Cardiac muscle cell (in vitro differentiated cells and primary cell): ENCODE measurements around the gene ENO2. TPM values are rescaled to one million over a fixed set of nuclear protein-coding genes. Genes with fewer than 3 reads are reported as not detected.

Experiments used
- DNase-seq, 2 donors: peaks; one replicate each; pipeline versions ENCODE4 v3.0.0 to v3.0.0-alpha.2; 2010 to 2017; ENCODE audit warnings: low read depth in 1 of 2, low spot score in 1 of 2
- H3K27ac ChIP-seq: fragments of 200-600 bp; sonication (generic); 2 replicates; pipeline ENCODE4 v1.5.1; 2016
- H3K27me3 ChIP-seq: fragments of 200-600 bp; sonication (generic); 2 replicates; pipeline ENCODE4 v1.6.0; 2016; ENCODE audit warnings: control low read depth
- H3K36me3 ChIP-seq: fragments of 200-600 bp; sonication (generic); 2 replicates; pipeline ENCODE4 v1.5.1; 2016; ENCODE audit warnings: control low read depth
- H3K4me1 ChIP-seq: fragments of 200-600 bp; sonication (generic); 2 replicates; pipeline ENCODE4 v1.8.1; 2017; ENCODE audit warnings: low read depth, mild to moderate bottlenecking, mixed run types
- H3K4me3 ChIP-seq: fragments of 200-600 bp; sonication (generic); 2 replicates; pipeline ENCODE4 v1.5.1; 2016; ENCODE audit warnings: mild to moderate bottlenecking
- H3K9me3 ChIP-seq: fragments of 200-600 bp; sonication (generic); 2 replicates; pipeline ENCODE4 v1.5.1; 2017; ENCODE audit warnings: low read depth, mild to moderate bottlenecking, control low read depth
- polyA plus RNA-seq: library from polyadenylated mRNA; unstranded; fragments of >200 nt; fragmentation: Nextera tagmentation; extraction: Ambion mirVana; gene quantifications from 2 replicates; pipeline ENCODE4 v1.2.1, GENCODE V29; 2016
- total RNA-seq: library from RNA; depleted of rRNA; stranded (reverse); fragments of >200 nt; gene quantifications from 2 replicates; pipeline ENCODE4 v1.2.3, GENCODE V29; 2016
- TF ChIP-seq, protein P1 (sequence below): IDR thresholded peaks from 2 replicates; pipeline ENCODE4 v1.5.1; 2012; ENCODE audit warnings: low read depth, mild to moderate bottlenecking, low read length

Gene ENO2
- total and polyA plus RNA-seq, 2 experiments from 2014 or later = 87.7 to 133 TPM

DNA sequence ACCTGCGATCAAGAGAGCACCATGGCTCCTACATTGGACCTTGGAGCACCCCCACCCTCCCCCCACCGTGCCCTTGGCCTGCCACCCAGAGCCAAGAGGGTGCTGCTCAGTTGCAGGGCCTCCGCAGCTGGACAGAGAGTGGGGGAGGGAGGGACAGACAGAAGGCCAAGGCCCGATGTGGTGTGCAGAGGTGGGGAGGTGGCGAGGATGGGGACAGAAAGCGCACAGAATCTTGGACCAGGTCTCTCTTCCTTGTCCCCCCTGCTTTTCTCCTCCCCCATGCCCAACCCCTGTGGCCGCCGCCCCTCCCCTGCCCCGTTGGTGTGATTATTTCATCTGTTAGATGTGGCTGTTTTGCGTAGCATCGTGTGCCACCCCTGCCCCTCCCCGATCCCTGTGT lies 27.4 kb downstream of the ENO2 start:
- DNase-seq = no peak
- no peak overlapping the region for H3K27ac ChIP-seq
- H3K27me3 ChIP-seq = no peaks in the 10 kb centered on the region
- H3K4me3 ChIP-seq = no peak overlapping the region
- peaks cover 8% of the 10 kb centered on the region for H3K4me1 ChIP-seq
- no peaks in the 10 kb centered on the region for H3K9me3 ChIP-seq
- H3K36me3 ChIP-seq = no peaks in the 10 kb centered on the region
- TF ChIP-seq, protein P1, sequence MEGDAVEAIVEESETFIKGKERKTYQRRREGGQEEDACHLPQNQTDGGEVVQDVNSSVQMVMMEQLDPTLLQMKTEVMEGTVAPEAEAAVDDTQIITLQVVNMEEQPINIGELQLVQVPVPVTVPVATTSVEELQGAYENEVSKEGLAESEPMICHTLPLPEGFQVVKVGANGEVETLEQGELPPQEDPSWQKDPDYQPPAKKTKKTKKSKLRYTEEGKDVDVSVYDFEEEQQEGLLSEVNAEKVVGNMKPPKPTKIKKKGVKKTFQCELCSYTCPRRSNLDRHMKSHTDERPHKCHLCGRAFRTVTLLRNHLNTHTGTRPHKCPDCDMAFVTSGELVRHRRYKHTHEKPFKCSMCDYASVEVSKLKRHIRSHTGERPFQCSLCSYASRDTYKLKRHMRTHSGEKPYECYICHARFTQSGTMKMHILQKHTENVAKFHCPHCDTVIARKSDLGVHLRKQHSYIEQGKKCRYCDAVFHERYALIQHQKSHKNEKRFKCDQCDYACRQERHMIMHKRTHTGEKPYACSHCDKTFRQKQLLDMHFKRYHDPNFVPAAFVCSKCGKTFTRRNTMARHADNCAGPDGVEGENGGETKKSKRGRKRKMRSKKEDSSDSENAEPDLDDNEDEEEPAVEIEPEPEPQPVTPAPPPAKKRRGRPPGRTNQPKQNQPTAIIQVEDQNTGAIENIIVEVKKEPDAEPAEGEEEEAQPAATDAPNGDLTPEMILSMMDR = no peak

DNA sequence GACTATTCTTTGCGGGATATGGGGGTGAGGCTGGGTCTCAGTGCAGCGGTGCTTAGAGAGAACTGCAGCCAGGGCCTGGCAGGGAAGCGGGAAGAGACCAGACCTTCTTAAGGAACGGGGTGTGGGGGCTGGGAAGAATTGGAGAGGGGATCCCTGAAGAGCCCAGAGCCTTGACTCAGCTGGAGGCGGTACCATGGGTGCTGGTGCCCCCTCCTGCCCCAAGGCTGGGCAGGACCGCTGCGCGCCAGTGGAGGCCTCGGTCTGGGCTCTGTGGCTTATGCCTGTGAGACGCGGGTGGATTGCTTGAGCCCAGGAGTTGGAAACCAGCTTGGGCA lies 27.9 kb downstream of the ENO2 start:
- peak in 1 of 2 donors; percentile 7 for DNase-seq
- Histone ChIP-seq H3K27me3 (no peaks in the 10 kb centered on the region), H3K36me3 (no peaks in the 10 kb centered on the region), H3K27ac (peak overlapping the region; percentile 98), H3K4me1 (peaks cover 8% of the 10 kb centered on the region), H3K4me3 (no peak overlapping the region), H3K9me3 (no peaks in the 10 kb centered on the region)
- TF ChIP-seq, protein P1 = no peak

DNA sequence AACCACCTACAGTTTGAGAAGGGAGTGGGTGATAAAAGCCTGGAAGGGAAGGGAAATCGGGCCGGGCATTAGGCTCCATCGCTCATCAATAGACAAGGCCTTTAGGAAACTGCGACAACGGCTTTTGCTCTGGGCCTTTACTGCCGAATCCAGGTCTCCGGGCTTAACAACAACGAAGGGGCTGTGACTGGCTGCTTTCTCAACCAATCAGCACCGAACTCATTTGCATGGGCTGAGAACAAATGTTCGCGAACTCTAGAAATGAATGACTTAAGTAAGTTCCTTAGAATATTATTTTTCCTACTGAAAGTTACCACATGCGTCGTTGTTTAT lies 29.0 kb downstream of the ENO2 start:
- TF ChIP-seq, protein P1 = no peak
- Histone ChIP-seq H3K9me3 (no peaks in the 10 kb centered on the region), H3K4me3 (peak overlapping the region; percentile 47), H3K36me3 (no peaks in the 10 kb centered on the region), H3K27ac (peak overlapping the region; percentile 98), H3K27me3 (no peaks in the 10 kb centered on the region), H3K4me1 (peaks cover 5% of the 10 kb centered on the region)
- peak; percentile 90 to 95 for DNase-seq

DNA sequence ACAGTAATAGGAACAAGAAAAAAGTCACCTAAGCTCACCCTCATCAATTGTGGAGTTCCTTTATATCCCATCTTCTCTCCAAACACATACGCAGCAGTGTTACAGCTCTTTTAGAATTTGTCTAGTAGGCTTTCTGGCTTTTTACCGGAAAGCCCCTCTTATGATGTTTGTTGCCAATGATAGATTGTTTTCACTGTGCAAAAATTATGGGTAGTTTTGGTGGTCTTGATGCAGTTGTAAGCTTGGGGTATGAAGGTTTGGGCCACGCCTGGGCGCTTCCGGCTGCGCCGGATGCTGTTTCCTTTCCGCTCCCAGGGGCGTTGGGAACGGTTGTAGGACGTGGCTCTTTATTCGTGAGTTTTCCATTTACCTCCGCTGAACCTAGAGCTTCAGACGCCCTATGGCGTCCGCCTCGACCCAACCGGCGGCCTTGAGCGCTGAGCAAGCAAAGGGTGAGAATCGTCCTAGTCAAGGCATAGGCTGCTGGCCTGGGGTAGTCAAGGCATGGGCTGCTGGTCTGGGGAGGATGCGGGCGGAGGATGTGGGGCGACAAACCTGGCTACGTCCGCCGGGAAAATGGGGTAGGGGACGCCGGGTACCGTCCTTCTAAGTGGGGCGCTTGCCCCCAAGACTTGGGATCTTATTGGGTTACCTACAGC lies 29.5 kb downstream of the ENO2 start, which contains the start of the genes C12orf57 and RNU7-1:
TSS of gene C12orf57 (plus strand) at position 301 of the 659 bp plus-strand sequence. CDS start at position 401, 100 bp downstream.
TSS of gene RNU7-1 (plus strand) at position 95 of the 659 bp plus-strand sequence.
- TF ChIP-seq, protein P1 = no peak
- H3K27me3 ChIP-seq = no peaks in the 10 kb centered on the region
- H3K4me3 ChIP-seq = peak within 1 kb of the TSS; percentile 47
- H3K27ac ChIP-seq = peak within 1 kb of the TSS; percentile 98
- no peaks in the 10 kb centered on the region for H3K9me3 ChIP-seq
- no peaks in the 10 kb centered on the region for H3K36me3 ChIP-seq
- peaks cover under 1% of the 10 kb centered on the region for H3K4me1 ChIP-seq
- peak; percentile 86 to 88 for DNase-seq

DNA sequence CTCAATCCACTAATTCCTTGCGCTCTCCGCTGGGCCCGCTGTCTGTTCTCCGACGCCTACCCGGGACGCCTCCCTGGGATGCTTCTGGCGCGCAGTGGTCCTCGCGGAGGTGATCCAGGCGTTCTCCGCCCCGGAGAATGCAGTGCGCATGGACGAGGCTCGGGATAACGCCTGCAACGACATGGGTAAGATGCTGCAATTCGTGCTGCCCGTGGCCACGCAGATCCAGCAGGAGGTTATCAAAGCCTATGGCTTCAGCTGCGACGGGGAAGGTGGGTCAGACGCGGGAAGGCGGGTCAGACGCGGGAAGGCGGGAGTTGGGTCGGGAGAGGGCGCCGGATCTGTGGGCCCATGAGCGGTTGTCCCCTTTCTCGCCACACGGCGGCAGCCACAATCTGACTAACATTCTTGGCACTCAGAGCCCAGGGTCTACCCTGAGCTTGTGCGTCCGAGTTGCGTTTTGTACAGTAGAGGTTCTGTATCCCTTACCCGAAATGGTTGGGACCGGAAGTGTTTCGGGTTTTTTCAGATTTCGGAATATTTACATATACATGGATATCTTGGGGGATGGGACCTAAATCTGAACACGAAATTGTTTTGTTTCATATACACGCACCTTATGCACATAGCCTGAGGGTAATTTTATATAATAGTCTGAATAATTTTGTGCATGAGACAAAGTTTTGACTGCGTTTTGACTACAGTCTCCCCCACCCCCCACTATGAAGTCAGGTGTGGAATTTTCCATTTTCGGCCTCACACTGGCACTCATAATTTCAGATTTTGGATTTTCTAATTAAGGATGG lies 30.2 kb downstream of the ENO2 start:
- Histone ChIP-seq H3K4me1 (no peaks in the 10 kb centered on the region), H3K9me3 (no peaks in the 10 kb centered on the region), H3K27me3 (no peaks in the 10 kb centered on the region), H3K27ac (peak overlapping the region; percentile 98), H3K4me3 (peak overlapping the region; percentile 47), H3K36me3 (no peaks in the 10 kb centered on the region)
- TF ChIP-seq, protein P1 = peak; percentile 87
- peak; percentile 95 to 96 for DNase-seq
